Amygdala (tissue), 56 donors: ENCODE data around the gene FALEC.
"Not testable (repeated sequence)": the region's sequence is repeated elsewhere in the genome, so short reads cannot be mapped to it uniquely, and the experiment has no call there.

Source experiments
- DNase-seq, 56 donors: peaks; one replicate each; lab custom pipeline; 2025; lab: John Stamatoyannopoulos, UW

The FALEC gene

DNA sequence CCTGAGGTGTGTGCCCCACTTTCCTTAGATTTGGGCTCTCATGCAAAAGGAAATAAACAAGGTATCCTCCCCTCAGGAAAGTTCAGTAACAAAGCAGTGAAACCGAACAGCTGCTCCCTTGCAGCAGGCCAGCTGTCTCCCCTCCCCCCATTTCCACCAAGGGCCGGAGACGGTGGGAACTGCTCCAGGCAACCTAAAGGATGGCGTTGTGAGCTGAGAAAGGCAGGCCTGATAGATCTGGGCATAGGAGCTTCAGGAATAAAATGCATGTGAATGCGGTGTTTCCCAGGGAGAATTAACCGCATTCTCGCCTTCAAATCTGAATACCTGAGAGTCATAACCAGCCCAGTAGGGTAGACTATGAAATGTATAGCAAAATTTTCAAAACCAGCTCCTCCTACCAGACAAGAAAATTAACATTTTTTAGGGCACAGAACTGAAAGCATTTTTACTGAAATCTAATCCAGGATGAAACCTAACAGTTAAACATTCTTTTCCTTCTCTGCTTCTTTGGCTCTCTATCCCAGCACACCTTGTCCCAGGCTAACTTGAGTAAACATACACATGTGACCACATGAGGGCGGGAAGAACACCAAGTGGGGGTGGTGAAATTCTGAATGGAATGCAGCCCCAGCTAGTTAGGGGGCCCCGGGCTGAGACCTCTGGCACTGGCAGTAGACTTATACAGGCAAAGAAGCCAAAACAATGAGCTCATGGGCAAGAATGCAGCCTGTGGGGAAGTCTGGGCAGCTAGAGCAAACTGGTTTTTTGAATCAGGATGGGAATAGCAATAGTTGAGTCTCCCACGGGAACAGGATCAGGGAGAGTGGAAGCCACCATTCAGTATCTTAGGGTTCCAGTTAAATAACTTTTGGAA, 52.4 kb downstream of the FALEC start:
- peak in 36 of 56 donors; percentile 14 to 83 (median 54) for DNase-seq

DNA sequence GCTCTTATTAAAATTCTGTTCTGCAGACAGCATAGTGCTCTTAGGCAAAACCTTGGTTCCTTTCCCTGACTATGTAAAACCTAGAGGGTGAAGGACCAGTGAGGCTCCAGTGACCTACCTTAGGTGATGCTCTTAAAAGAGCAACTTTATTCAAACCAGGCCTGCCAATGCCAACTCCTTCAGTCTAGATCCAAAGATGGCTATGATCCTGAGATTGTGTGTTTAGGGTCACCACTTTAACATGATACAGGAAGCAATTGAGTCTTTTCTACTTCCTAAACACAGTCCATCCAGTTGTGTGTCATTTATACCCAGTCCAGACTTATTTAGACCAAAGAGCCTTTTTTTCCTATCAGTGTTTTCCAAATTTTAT, 53.0 kb downstream of the FALEC start:
- no peak for DNase-seq

DNA sequence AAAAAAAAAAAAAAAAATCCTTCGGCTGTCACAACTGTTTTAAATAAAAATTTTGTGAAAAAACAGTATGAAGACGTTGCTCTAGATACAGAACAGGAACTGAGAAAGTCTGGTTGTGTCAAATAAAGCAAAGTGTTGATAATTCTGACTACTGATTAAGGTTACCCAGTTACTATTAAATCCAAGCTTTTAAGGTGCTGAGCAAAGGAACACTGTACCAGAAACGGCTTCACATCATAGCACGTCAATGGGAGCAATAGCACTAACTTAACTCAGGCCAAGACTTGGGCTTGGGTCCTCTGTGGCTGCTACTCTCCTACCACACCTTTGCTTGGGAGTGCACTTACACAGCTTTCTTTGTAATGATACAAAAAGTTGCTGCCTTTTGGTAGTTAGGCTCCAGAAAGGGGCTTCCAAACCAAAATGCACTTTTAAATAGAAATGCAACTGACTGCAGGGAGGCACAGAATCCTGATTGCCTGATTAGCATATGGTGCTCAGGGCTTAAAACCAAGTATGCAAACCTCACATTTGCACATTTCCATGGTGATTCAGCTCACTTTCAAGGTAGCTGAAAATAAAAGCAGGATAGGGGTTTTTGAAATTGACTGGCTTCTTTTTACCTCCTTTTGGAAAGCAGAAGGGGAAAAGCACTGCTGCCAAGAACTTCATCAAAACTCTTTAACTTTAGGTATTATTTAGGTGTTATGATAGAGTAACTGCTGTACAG, 57.5 kb downstream of the FALEC start:
- DNase-seq = no peak

DNA sequence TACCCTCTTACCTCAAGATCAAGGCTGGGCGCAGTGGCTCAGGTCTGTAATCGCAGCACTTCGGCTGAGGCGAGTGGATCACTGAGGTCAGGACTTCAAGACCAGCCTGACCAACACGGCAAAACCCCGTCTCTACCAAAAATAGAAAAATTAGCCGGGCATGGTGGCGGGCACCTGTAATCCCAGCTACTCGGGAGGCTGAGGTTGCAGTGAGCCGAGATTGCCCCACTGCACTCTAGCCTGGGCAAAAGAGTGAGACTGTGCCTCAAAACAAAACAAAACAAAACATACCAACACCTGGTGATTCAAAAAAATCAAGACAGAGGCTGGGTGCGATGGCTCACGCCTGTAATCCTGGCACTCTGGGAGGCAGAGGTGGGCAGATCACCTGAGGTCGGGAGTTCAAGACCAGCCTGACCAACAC, 58.1 kb downstream of the FALEC start:
- not testable (repeated sequence) for DNase-seq

DNA sequence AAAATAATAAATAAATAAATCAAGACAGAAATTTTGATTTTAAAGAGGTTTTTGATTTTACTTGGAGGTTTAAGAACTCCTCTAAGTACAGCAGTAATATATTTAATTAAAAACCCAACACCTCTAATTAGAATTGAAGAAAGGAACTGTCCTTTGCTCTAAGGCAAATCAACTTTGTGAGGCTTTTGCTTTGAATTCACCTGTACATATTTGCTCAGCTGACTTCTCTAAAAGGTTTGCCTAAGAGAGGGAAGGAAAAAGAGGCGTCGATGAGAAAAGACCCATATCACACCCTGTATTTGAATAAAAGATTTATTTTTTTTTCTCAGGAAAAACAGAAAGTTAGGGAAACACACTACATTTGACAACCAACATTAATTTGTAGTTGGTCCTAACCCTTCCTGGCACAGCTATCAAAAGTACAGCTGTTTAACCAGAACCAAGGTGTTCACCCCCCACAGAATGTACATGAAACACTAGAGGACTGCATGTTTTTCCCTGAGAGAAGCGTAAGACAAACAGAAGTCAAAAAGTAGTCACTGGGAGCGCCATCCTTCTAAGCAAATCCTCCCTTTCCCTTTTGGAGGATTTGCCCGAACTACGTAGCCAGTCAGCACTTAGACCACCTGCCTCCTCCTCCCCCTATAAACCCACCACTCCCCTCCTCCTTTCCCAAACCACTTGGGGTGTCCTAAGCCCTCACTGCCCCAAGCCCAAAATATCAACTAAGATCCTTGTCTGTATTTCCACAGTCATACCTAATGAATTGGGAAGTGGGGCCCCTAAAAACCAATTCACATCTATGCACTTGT, 58.9 kb downstream of the FALEC start:
- DNase-seq = no peak

DNA sequence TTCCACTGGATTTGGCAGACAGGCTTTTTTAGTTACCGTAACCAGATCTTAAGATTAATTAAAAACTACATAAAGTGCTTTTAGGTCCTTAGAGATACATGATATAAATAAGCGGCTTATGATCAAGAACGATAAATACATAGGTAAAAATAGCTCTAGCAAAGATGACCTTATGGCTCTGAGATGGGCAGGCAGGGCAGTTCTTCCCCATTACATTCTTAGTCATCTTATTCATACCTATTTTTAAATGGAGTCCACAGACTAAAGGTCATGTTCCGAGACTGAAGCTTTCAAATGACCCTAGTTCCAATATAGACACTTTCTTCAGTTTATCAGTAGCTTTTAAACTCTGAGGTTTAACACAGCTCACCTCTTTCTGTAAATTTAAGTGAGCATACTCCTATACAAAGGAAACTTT, 59.5 kb downstream of the FALEC start:
- DNase-seq = no peak

DNA sequence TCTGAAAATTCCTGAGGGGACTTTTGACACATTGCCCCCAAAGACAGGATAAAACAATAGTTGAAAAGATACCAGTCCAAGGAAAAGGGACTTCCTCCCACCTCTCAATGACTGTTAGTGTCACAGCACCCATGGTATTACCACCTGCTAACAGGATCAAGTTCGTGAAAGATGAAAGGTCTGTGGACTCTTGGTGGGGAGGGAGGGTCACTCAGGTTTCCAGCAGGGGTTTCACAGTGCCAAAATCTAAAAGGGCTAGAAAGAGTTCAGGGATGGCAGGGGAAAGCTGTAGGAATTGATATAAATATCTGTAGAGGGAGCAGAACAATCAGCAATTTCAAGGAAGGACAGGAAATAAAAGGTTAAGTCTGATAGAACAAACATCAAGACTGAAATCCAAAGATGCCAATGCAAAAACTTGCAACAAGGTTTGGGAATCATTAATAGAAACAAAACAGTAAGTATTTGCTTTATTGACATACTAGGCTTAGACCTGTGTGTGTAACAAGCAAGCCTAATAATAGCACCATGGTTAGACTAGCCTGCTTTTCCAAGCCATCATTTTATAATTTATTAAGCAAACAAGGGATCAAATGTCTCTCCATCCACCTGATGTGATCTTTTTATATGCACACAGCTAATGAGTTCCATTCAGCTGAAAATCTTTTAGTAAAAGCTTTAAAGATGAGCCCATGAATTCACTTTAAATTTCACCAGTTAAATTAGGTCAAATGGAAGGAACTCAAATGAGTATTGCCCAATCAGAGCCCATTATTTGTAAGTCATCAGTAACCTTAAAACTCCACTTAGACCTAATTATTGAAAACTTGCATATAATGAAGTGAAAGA, 60.2 kb downstream of the FALEC start:
- no peak for DNase-seq

DNA sequence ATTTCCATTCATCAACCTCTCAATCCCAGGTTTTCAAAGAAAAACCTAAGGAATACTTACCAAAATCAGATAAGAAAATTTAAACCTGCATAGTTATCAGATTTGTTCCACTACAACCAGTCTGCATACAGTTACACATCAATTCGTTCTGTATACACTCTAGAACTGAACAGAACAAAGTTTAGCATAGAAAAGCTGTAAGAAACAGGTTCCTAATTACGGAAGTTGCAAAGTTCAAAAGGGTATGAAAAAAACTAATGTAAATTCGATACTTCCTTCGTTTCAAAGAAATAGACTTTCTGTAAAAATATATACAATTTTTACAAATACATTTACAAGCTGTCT, 60.8 kb downstream of the FALEC start:
- DNase-seq = no peak

DNA sequence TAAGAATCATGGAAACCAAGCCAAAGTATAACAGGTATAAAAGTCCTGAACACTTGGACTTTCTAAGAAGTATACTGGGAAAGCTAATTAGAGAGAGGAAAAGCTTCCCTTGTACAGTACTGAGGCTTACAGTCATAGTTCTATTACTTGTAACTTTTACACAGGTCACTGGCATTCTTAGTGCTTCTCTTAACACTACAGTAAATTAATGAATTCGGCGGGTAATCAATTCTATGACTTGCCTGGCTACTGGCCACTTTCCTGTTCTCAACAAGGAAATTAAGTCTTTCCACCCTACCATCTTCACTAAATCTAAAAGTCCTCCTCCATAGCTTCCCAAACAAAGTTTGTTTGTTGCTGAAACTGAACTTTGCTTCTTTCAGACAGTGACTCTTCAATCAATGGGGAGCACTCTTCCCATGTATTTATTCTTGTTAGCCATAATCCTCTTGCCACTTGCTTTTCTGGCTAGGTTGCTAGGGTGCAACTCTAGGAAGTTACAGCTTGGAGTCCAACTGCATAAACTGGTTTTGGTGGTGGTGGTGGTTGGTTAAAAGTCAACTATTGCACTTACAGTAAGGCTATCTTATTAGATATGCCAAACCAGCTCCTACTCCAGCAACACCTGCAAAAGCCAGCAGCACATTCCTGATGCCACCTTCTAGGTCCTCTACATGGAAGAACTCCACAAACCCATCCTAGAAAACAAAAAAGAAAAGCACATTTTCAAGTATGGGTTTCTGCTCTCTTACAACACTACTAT, 61.4 kb downstream of the FALEC start:
- DNase-seq = no peak

DNA sequence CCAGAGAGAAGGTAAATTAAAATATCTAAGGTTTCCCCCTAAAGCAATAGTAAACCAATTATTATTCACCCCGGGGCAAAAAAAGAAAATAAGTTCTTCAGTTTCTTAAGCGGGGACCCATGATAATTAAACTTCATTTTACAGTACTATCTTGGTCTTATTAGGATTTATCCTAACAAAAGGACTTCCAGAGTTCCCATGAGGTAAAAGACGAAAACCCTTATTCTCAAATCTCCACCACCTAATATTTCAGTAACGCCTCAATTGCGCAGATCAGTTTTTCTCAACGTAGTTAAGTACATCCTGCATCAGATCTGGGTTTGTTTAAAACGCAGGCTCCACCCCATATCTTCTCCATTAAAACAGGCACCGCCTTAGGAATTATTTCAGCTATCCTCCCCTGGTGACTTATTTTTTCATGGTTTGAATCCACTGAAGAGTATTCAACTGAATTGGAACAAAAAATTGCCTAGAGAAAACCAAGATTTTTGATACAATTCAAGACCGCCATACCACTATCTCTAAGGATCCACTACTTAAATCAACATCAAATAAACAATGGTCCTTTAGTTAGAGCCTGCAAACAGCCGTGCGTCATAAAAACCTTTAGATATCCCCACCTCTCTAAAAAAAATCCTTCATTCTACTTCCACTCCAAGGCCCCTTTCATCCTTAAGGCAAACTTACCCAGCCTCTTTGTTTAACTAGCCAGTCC, 62.2 kb downstream of the FALEC start:
- DNase-seq = peak in 1 of 56 donors; percentile 9

DNA sequence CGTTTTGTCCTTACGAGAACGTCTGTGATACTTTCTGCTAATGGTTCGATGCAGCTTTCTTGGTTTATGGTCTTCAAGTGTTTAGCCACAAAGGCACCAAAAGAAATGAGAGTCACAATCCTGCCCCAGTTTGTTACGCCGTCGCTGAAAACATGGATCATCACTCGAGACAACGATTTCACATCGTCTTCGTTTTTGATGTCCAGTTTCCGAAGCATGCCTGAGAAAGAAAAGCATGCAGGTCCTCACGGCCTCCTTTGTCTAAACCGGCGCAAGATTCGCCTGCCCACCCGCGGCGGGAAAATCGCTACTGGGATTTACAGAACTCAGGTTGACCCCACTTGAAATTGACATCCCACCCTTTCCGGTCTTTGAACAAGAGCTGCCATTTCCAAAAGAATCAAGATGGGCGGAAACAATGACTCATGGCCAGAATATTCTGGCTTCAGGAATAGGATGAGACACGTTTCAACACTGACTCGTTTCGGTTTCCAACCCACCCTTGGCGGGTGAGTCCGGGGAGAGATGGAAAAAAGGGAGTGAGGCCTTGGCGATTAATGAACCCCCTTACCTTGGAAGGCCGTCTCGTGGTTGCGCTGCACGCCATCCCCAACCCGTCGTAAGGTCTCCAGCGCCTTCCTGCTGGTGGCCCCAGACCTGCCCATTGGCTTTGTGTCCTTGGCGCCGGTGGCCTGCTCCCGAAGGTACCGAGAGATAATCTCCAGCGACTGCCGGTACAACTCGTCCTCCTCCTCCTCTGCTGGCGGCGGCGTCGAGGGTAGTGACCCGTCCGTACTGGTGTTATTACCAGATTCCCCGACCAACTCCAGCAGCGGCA, 62.9 kb downstream of the FALEC start:
- DNase-seq = peak in 19 of 56 donors; percentile 9 to 60 (median 40)

DNA sequence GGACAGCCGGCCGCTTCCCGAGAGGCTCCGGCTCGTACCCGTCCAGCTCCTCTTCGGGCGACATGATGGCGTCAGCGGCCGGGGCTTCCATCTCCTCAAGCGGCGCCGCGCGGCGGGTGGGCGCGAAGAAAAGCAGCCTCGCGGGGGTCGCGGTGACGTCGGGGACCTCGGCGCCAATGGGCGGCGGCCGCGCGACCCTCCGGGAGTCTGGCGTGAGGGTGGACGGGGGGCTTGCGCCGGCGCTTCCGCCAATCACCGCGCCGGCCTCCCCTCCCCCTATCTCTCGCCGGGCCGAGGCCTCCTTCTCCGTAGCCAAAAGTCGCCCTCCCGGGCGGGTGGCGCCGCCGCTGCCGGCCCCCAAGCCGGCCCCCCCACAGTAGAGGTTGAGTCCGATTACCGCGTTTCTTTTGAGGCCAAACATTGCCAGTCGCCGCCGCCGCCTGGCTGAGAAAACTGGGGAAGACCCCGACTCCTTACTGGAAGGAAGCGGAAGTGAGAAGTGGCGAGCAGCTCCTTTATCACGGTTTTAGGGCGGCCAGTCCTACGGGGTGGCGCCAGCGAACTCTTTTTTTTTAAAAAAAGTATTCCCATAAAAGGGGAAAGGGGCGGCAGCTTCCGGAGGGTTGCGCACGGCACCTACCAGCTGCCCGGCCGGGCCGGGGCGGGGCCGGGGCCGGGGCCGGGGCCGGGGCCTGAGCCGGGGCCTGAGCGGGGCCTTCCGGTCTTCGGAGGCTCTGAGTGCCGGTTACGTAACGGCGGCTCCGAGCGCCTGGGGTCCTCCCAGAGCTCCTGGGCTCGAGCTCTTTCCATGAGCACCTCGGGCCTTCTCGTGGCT, 63.8 kb downstream of the FALEC start, which contains the start of gene MCL1:
MCL1 (minus strand) TSS at position 501 of the 835 bp plus-strand sequence; CDS start at position 421, 80 bp downstream.
- DNase-seq = peak in 55 of 56 donors; percentile 58 to 95 (median 86)

DNA sequence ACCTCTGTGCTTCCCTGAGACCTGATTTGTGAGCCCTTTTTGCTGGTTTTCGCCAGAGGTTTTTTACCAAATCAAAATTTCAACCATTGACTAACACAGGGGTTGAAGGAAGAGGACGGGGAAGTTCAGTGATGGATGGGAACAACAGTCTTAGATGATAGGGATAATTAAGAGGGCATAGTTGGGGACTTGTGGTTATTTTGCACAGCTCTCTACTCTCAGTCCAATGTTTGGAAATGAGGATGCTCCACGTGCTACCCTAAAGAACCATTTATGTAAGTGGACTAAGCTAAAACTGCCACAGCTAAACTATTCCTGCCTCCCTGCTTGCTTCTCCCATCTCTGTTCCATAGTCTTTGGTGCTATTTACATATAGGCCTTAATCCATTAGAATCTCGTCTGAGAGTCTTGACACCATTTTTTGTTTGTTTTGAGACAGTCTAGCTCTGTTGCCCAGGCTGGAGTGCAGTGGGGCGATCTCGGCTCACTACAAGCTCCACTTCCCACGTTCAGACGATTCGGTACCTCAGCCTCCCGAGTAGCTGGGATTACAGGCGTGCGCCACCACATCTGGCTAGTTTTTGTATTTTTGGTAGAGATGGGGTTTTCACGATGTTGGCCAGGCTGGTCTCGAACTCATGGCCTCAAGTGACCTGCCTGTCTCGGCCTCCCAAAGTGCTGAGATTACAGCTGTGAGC, 64.5 kb downstream of the FALEC start:
- DNase-seq = no peak

DNA sequence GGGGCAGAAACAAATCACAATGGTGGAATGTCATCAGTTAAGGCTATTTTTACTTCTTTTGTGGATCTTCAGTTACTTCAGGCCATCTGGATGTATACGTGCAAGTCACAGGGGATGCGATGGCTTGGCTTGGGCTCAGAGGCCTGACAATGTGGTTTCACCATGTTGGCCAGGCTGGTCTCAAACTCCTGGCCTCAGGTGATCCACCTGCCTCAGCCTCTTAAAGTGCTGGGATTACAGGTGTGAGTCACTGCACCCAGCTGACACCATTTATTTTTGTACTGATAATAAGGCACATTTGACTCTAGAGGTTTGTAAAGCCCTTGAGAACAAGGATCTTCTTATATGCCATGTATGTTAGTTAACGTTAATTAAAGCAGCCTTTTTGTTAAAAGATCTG, 65.4 kb downstream of the FALEC start:
- DNase-seq = not testable (repeated sequence)

DNA sequence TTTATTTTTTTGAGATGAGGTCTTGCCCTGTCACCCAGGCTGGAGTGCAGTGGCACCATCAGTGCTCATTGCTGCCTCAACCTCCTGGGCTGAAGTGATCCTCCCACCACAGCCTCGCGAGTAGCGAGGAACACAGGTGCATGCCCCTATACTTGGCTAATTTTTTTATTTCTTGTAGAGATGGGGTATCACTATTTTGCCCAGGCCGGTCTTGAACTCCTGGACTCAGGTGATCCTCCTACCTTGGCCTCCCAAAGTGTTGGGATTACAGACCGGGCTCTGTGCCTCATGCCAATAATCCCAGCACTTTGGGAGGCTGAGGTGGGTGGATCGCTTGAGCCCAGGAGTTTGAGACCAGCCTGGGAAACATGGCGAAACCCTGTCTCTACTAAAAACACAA, 65.9 kb downstream of the FALEC start:
- not testable (repeated sequence) for DNase-seq

DNA sequence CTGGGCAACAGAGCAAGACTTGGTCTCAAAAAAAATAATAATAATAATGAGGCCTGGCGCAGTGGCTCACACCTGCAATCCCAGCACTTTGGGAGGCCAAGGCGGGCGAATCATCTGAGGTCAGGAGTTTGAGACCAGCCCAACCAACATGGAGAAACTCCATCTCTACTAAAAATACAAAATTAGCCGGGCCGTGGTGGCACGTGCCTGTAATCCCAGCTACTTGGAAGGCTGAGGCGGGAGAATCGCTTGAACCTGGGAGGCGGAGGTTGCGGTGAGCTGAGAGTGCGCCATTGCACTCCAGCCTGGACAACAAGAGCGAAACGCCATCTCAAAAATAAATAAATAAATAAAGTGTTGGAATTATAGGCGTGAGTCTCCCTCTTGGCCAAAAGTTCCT, 66.4 kb downstream of the FALEC start:
- not testable (repeated sequence) for DNase-seq
